ENCODE measurements around the gene SSRP1. TPM values are rescaled to one million over a fixed set of nuclear protein-coding genes. Genes with fewer than 3 reads are reported as not detected.
A peak's percentile ranks its signal among the peaks of the same experiment; 100 is the strongest.

The SSRP1 gene
- total and polyA plus RNA-seq, 9 of the 15 experiments (the other 6 are each of a cell fraction or from before 2014, with no cell fraction given) = 91.1 to 416 (median 245) TPM

DNA sequence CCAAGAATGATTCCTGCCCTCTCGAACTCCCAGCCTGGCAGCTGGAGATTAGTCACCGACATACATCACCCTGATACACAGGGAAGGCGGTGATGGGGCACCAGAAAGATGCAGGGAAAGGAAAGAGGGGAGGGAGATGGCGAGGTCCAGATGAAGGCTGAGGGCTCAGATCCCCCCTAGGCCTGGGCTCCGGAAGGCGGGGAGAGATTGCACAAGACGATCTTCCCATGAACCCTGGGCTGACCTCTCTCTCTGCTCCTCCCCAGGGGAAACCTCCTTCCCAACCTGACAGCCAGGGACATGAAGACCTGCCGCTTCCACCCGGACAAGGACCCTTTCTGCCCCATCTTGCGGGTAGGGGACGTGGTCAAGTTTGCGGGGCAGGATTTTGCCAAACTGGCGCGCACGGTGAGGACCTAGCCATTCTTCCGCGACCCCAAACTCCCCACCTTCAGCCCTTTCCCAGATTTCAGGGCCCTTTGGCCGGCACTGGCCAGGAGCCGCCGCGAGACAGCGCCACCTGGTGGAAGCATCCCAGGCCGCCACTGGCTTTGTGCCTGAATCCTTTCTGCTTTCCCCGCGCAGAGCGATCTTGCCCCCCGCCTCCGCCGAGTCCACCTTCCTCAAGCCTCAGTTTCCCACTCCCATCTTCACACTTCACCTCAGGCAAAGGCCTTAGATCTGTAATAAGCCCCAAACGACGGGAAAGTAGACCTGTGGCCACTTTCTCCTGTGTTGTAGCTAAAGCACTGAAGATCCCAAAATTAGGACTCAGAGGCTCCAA is 14.0 kb upstream of the SSRP1 start (continued):
- no peak for TF ChIP-seq SIX5 (IDR thresholded peaks at IDR 0.05; ENCODE audit: borderline replicate concordance in 1 of 2, insufficient read depth in 1 of 2, low read depth in 1 of 2, low read length in 2 of 2)
- TF ChIP-seq, protein P1, sequence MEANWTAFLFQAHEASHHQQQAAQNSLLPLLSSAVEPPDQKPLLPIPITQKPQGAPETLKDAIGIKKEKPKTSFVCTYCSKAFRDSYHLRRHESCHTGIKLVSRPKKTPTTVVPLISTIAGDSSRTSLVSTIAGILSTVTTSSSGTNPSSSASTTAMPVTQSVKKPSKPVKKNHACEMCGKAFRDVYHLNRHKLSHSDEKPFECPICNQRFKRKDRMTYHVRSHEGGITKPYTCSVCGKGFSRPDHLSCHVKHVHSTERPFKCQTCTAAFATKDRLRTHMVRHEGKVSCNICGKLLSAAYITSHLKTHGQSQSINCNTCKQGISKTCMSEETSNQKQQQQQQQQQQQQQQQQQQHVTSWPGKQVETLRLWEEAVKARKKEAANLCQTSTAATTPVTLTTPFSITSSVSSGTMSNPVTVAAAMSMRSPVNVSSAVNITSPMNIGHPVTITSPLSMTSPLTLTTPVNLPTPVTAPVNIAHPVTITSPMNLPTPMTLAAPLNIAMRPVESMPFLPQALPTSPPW (CRISPR knock-in tag; IDR thresholded peaks at IDR 0.05) = 0 out of 2 replicates have a peak, but pooled peaks have one; percentile 18
- no peak for TF ChIP-seq SRSF7 (optimal IDR thresholded peaks at IDR 0.05; ENCODE audit: low read depth, low read length)
- TF ChIP-seq, protein P2, sequence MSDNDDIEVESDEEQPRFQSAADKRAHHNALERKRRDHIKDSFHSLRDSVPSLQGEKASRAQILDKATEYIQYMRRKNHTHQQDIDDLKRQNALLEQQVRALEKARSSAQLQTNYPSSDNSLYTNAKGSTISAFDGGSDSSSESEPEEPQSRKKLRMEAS (CRISPR knock-in tag; IDR thresholded peaks at IDR 0.05) = no peak
- no peak for TF ChIP-seq ZFP1 (CRISPR knock-in tag; IDR thresholded peaks at IDR 0.05)
- no peak for TF ChIP-seq ETV1 (tag; conservative IDR thresholded peaks at IDR 0.05; ENCODE audit: low read depth)
- TF ChIP-seq, protein P3, sequence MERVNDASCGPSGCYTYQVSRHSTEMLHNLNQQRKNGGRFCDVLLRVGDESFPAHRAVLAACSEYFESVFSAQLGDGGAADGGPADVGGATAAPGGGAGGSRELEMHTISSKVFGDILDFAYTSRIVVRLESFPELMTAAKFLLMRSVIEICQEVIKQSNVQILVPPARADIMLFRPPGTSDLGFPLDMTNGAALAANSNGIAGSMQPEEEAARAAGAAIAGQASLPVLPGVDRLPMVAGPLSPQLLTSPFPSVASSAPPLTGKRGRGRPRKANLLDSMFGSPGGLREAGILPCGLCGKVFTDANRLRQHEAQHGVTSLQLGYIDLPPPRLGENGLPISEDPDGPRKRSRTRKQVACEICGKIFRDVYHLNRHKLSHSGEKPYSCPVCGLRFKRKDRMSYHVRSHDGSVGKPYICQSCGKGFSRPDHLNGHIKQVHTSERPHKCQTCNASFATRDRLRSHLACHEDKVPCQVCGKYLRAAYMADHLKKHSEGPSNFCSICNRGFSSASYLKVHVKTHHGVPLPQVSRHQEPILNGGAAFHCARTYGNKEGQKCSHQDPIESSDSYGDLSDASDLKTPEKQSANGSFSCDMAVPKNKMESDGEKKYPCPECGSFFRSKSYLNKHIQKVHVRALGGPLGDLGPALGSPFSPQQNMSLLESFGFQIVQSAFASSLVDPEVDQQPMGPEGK (CRISPR knock-in tag; IDR thresholded peaks at IDR 0.05; ENCODE audit: borderline replicate concordance) = no peak
- TF ChIP-seq, protein P4, sequence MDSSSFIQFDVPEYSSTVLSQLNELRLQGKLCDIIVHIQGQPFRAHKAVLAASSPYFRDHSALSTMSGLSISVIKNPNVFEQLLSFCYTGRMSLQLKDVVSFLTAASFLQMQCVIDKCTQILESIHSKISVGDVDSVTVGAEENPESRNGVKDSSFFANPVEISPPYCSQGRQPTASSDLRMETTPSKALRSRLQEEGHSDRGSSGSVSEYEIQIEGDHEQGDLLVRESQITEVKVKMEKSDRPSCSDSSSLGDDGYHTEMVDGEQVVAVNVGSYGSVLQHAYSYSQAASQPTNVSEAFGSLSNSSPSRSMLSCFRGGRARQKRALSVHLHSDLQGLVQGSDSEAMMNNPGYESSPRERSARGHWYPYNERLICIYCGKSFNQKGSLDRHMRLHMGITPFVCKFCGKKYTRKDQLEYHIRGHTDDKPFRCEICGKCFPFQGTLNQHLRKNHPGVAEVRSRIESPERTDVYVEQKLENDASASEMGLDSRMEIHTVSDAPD (CRISPR knock-in tag; IDR thresholded peaks at IDR 0.05) = no peak
- TF ChIP-seq ZNF24 (IDR thresholded peaks at IDR 0.05) = no peak
- TF ChIP-seq RBM39 (optimal IDR thresholded peaks at IDR 0.05; ENCODE audit: low read depth, low read length) = no peak
- TF ChIP-seq HCFC1 (IDR thresholded peaks at IDR 0.05; ENCODE audit: low read depth, low read length) = no peak
- TF ChIP-seq CREM (IDR thresholded peaks at IDR 0.05; ENCODE audit: low read depth) = no peak
- TF ChIP-seq ZFP36 (IDR thresholded peaks at IDR 0.05; ENCODE audit: low read depth, low read length, partially characterized antibody) = no peak
- 0 out of 2 replicates have a peak, but pooled peaks have one; percentile 27 for TF ChIP-seq PHF21A (IDR thresholded peaks at IDR 0.05; ENCODE audit: borderline replicate concordance, low read depth)
- TF ChIP-seq RFX5 (IDR thresholded peaks at IDR 0.05; ENCODE audit: low read depth, low read length) = no peak
- TF ChIP-seq, protein P5, sequence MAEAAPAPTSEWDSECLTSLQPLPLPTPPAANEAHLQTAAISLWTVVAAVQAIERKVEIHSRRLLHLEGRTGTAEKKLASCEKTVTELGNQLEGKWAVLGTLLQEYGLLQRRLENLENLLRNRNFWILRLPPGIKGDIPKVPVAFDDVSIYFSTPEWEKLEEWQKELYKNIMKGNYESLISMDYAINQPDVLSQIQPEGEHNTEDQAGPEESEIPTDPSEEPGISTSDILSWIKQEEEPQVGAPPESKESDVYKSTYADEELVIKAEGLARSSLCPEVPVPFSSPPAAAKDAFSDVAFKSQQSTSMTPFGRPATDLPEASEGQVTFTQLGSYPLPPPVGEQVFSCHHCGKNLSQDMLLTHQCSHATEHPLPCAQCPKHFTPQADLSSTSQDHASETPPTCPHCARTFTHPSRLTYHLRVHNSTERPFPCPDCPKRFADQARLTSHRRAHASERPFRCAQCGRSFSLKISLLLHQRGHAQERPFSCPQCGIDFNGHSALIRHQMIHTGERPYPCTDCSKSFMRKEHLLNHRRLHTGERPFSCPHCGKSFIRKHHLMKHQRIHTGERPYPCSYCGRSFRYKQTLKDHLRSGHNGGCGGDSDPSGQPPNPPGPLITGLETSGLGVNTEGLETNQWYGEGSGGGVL (CRISPR knock-in tag; IDR thresholded peaks at IDR 0.05) = no peak
- TF ChIP-seq, protein P6, sequence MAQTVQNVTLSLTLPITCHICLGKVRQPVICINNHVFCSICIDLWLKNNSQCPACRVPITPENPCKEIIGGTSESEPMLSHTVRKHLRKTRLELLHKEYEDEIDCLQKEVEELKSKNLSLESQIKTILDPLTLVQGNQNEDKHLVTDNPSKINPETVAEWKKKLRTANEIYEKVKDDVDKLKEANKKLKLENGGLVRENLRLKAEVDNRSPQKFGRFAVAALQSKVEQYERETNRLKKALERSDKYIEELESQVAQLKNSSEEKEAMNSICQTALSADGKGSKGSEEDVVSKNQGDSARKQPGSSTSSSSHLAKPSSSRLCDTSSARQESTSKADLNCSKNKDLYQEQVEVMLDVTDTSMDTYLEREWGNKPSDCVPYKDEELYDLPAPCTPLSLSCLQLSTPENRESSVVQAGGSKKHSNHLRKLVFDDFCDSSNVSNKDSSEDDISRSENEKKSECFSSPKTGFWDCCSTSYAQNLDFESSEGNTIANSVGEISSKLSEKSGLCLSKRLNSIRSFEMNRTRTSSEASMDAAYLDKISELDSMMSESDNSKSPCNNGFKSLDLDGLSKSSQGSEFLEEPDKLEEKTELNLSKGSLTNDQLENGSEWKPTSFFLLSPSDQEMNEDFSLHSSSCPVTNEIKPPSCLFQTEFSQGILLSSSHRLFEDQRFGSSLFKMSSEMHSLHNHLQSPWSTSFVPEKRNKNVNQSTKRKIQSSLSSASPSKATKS (CRISPR knock-in tag; IDR thresholded peaks at IDR 0.05) = no peak

Data from K562 (cell line).